GM18508 (cell line): ENCODE results near the gene LGR6.

Experiments
- ATAC-seq: cut with Tn5 transposase; IDR thresholded peaks from one replicate; pipeline ENCODE4 v1.9.1; 2021; ENCODE audit warnings: moderate number of reproducible peaks; ENCODE audit not compliant: insufficient read depth, unreplicated experiment

Gene LGR6

DNA sequence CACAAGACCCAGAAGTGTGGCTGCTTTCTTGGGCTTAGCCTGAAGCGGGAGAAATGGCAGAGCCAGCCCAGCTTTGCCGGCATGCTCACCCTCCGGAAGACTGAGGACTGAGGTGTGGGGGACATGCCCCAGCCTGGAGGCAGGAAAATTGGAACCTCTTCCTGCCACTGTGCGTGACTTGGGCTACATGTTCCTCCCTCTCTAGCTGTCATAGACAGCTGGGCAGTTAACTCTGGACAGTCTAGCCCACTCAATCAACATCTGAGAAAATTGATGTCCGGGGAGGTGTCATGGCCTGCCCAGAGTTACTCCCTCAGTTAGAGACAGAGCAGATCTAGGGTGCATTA is 88.4 kb downstream of the LGR6 start:
- ATAC-seq = no peak

DNA sequence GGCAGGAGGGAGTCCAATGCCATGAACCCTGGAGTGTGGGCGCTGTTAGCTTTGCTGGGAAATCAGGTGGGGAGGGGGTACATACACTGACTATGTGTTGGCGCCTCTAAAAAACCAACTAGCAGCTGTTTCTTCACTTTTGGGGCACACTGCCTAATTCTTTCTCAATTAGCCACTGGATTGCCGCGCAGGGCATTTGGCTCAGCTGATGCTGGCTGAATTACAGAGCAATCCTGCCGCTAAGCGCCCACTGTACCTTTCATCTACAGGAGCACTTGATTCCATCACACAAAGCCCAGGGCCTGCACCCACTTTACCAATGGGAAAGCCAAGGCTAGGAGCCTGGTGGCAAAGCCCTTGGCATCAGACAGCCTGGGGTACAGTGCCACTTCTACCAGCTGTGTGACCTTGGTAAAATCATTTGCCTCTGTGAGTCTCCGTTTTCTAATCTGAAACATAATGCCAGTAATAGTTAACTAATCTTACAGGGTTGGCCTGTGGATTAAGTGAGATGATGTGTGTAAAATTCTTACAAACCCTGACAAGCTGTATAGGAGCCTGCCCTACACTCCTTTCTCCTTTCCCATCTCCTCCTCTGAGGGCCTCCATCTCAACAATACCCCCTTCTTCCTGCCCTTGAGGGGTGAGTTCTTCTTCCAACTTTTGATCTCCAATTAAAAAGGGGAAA is 89.1 kb downstream of the LGR6 start:
- ATAC-seq = no peak

DNA sequence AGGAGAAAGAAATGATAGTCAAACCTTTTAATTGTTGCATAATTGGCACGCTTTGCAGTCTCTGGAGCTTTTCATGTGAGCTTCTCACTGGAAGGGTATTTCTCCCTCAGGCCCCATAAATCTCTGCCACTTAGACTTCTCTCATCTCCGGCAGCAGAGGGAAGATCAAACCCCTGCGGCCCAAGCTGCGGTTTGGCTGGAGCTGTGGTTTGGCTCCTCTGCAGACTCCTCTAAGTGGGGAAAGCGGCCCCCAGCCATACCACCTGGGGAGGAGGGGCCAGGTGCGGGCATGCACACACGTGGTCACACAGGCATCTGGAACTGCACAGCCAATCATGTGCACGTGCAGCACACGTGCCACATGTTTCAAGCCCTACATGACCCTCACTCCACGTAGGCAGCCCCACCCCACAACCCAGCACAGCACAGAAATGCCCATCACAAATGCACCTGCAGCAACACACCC is 89.8 kb downstream of the LGR6 start:
- no peak for ATAC-seq

DNA sequence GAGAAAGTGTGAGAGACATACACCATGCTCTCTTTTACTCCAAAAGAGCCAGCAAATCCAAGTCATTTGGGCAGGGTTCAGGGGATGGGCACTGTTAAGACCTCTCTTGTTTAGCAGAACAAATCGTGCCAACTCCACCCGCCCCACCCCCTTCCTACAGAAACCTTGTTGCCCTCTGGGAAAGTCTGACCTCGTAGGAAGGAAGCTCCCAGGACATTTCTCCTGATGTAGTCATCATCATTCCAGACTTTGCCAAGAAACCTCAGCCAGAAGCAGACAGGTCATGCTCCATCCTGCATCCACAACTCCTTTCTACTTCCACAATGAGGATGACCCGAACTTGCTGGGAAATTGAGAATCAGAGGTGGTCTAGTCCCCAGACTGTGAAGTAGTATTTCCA is 90.4 kb downstream of the LGR6 start:
- no peak for ATAC-seq

DNA sequence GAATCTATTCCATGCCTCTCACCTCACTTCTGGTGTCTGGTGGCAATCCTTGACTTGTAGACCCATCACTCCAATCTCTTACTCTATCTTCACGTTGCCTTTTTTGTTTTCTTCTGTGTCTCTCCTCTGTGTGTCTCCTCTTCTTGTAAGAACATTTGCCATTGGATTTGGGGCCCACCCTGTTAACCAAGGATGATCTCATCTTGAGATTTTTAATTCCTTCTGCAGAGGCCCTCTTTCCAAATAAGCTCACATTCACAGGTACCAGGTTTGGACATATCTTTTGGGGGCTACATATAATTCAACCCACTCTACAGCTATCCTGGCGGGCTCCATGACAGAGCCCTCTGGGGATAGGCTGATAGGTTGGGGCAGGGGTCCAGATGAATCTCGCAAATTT is 92.3 kb downstream of the LGR6 start:
- no peak for ATAC-seq

DNA sequence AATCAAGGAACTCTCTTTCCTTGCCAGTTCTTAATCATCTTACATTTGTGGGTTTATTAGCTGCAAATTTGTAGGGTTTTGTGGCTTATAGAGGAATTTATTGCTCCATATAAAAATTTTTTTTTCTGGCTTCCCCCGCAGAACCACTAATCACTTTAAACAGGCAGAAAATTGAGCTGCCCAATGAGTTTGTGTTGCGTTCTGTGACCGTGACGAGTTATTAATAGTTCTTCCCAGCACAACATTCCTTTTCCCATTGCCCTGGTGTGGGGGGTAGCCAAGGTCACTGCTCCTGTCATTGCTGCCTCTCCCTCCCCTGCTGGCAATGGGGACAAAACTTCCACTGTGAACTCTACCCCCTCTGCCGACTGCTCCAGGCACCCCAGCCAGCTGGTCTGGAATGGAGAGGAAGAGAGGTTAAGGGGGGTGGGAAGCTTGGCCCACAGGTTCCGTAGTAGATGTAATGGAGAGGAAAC is 93.1 kb downstream of the LGR6 start:
- ATAC-seq = no peak

DNA sequence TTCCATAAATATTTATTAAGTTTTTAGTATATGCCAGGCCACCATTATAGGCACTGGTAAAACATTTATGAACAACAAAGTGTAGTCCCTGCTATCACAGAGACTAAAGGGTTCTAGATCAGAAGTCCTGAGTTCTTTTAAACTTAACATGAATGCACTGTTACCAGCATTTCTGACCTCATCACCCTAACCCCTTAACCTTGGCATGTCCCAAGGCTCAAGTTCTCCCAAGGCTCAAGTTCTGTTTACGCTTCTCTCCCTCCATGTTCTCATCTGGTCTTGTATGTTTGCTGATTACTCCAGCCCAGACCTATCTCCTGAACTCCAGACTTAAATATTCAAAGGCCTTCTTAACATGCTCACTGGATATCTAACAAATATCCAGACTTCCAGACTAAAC is 93.6 kb downstream of the LGR6 start:
- no peak for ATAC-seq

DNA sequence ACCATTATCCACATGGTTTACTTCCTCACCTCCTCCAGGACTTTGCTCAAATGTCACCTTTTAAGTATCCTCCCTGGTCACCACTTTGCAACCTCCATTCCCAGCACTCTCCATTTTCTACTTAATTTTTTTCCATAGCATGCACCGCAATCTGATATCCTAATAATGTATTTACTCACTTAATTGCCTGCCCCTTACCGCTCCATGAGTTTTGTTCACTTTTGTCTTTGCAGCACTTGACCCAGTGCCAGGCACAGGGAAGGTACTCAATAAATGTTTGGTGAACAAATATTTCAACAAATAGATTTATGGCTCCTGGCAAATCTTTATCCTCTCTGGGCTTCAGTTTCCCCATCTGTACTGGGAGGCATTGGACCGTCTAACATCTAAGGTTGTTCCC is 94.6 kb downstream of the LGR6 start:
- ATAC-seq = no peak

DNA sequence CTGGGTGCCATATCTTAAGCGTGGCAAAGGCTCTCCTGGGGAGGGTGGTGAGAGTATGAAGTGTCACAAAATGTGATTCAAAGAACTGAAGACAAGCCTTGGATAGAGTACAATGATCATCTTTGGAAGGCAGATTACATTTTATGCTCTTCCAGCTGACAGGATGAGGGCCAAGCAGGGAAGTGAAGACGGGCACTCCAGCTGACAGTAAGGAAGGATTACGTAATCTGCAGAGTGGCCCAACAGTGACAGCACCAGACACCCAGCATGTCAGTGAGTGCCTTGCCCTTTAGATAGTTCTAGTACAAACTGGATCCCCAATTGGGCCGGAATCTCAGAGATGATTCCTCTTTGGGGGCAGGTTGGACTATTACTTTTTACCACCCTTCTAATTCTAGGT is 95.4 kb downstream of the LGR6 start:
- no peak for ATAC-seq

DNA sequence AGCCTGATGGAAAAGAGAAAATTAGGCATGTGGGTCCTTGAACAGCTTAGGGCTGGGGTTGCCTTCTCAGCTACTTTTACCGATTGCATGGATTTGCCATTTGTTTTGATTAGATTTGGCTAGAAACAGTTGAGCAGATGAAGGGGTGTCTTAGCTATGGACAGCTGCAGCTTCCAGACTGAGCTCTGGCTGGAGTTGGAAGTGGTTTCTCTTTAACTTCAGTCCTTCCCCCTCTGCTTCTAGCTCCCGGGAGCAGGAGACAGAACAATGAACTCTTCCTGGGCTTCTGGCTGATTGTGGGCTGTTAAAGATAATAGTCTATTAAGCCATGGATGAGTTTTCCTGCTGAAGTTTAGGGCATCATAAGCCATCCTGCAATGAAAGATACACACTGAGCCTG is 97.4 kb downstream of the LGR6 start:
- ATAC-seq = no peak

DNA sequence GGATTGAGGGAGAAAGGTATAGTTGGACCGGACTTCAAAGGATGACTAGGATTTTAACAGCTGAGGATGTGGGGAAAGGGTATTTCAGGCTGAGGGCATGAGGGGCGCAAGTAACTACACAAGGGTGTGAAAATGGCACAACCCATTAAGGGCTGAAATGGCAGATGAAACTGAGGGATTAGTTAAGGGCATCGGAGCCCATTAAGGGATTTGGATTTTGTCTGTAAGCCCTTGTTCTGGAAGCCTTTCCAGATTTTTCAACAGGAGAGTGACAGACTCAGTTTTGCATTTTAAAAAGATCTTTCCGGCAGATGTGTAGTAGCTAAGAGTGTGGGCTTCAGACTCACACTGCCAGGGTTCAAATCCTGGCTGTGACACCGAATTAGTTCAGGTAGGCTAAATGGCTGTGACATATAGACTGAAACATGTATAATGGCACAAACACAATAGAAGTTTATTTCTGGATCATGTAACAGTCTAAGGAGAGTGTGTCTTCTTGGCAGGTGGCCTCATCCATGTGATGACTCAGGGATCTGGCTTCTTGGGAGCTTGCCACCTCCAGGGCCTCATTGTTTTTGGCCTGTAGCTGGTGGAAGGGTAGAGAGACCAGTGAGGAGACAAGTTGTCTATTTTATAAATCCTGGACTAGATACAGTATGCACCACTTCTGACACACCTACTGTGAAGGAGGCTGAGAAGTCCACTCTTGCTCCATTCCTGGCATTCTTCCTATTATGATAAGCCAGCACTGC is 98.5 kb downstream of the LGR6 start:
- no peak for ATAC-seq

DNA sequence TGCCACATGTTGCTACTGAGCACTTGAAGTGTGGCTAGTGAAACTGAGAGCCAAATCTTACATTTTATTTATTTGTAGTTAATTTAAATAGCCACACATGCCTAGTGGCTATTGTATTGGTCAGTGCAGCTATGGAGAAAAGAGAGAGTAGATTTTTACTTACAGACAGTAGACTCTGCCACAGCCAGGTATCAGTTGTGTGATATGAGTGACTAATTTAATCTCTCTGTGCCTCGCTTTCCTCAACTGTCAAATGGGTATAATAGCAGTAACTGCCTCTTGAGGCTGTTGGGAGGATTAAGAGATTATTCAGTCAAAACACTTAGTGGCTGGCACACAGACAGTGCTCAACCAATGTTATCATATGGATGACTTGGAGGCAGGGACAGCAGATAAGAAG is 99.2 kb downstream of the LGR6 start:
- ATAC-seq = no peak

DNA sequence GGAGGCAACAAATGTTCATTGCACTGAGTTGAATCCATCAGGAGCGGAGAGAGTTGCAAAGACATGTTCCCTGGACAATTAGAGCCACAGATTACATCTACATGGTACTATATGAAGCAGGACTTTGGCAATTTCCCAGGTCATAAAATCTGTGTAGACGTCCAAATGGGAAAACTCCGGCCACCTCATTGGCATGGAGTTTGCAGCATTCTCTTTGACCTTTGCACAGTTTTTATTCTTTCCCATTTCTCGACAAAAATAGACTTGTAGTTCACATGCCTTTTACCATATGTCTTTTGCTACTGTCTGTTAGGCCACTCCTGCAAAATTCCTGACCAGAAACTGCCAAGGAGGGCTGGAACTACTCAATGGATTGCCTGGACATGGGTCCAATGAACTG is 100.0 kb downstream of the LGR6 start:
- ATAC-seq = no peak

DNA sequence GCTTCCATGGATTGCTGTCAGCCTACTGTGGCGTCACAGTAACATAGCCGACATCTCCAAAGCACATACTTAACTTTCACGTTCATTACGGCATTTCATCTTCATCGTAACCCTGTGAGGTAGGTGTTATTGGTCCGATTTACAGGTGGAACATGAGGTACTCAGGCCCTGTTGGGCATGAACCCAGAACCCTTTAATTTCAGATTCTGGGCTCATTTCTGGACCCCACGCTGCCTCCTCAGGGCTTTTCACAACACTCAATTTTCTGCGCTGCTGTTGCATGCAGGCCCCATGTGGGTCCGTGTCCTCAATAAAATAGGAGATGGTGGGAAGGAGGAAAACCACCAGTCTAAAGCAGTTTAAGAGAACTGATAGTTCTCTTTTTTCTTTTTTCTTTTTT is 108.6 kb downstream of the LGR6 start:
- ATAC-seq = no peak

DNA sequence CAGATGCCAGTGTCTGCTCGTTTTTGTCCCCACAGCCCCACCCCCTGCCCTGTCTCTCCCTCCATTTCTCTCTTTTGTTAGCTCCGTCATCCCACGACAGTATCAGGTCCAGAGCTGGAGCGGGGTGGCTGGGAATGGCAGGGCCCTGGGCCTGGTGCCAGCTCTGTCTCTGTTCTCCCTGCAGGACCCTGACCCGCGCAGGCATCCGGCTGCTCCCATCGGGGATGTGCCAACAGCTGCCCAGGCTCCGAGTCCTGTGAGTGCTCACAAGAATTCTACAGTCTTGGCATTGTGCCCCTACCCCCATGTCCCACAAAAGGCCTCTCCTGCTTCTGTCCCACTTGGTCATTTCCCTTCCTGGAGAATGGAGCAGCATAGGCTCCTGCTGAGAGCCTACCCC is 110.8 kb downstream of the LGR6 start:
- ATAC-seq = no peak

DNA sequence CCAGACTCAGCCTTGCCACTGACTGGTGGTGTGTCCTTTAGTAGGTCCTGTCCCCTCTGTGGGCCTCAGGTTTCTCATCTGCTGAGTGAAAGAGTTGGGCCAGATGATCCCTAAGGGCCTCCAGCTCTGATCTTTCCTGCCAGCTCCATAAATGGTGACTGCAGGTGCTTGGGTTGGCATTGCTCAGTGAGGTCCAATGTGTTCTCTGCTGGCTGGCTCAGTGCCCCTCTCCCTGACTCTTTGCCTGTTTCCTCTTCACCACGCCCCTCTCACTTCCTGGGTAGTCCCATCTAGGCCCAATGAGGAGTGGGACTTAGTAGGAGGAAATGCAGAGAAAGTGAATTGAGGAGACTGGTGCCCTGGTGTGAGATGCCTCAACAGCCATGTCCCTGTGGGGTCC is 111.6 kb downstream of the LGR6 start:
- no peak for ATAC-seq

DNA sequence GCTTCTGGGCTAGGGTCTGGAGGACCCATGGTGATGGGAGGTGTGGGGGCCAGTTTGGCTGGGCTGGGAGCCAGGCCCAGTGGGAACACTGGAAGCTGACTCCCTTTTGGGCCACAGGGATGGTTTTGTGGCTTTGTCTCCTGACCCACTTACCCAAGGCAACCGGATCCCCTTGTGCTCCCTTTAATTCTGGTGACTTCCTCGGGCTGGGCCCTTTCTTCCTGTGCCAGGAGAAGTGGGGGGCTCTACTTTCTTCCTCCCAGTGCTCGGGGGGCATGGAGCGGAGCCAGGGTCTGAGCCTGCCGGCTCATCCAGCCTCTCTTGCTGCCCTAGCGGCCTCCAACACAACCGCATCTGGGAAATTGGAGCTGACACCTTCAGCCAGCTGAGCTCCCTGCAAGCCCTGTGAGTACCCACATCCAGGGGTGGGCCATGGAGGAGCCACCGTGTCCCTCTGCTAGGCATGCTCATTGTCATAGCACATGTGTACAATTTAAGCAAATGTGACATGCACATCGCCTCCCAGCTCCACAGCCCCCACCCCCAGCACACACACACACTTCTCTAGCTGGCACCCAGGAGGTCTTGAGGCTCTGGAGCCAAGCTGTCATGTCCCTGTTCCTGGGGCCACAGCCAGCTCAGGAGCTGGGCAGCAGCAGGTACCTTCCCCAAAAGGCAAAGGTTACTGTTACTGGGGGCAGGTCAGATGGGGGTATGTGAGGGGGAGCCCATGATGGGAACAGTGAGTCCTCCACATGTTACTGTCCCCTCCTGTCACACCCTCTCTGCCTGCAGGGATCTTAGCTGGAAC is 113.1 kb downstream of the LGR6 start:
- ATAC-seq = no peak

DNA sequence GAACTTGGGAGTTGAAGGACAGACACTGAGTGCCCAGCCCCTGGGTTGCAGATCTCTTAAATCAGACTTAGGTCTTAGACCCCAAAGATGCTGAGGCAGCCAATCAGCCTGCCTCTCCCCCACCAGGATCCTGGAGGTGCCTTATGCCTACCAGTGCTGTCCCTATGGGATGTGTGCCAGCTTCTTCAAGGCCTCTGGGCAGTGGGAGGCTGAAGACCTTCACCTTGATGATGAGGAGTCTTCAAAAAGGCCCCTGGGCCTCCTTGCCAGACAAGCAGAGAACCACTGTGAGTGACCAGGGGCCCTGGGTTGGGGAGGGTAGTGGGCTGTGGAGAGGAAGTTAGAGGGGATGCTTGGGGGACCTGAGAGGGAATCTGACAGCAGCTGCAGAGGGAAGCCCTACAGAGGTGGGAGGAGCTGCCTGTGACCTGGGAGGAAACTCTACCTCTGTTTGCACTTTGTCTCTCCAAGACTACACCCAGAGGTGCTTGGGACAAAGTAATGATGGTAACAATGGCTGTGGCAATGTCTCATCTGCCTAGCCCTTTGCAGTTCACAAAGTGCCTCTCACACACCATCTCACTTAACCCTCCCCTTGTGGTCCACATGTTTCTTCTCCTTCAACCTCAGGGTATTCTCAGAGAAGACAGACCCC is 116.6 kb downstream of the LGR6 start:
- ATAC-seq = no peak

DNA sequence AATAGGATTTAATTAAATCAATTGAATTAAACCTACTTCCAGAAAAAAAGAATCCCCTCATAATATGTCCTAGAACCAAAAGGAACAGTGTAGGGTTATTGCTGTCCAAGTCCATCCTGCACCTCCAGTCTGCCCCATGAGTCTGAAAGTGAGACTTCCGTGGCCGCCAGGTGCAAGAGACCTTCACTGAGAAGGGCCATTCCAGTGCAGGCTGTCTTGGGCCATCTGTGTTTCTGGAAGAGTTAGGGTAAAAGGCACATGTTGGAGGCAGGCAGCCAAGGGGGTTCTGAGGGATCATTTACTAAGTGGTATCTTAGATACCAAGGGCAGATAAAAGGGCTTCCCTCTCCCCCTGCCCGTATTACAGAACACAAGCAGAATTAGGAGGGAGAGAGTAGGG is 117.1 kb downstream of the LGR6 start:
- no peak for ATAC-seq

DNA sequence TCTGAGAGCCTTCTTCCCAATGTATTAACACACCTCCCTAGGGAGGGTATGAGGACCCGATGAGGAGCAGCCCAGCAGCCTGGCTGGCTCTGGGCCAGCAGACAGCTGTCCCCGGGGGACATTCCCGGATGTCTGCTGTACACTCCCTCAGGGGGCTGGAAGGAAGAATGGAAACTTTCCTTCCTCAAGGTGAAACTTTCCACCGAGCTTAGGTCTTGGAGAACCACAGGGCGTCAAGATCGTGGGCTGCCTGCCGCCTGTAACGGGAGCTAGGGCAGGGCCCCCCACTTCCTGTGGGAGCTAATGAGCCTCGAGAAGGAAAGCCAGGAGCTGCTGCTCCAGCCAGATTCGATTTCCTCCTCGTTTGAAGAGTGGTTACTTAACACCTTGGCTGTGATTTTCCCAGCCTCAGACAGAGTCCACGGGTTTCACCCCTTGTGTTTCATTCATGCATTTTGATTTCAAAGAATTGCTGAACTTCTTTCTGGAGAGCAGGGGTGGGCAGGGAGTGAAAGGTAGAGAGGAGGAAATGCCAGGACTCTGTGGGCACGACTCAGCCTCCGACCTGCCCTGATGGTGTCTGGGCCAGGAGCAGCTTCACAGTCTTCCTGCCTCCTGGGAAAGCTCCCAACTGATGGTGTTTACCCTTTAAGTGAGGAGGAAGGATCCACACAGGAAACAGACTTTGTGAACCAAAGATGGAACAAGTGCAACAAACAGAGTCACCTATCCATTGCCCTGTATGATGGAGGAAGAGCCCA is 118.5 kb downstream of the LGR6 start:
- ATAC-seq = no peak
